OCI-LY7 (cell line): ENCODE results near the gene PDXK. TPM values are rescaled to one million over a fixed set of nuclear protein-coding genes. Genes with fewer than 3 reads are reported as not detected.

Source experiments
- BruUV-seq: library from RNA; stranded (reverse); fragments of 400-500 nt; replicated peaks from 2 replicates; lab custom pipeline; 2021; lab: Mats Ljungman, UMichigan
- CTCF ChIA-PET: fragments of 300-600 bp; sonication (Branson Sonifier 250); formaldehyde crosslinking; loops from one replicate; lab custom pipeline; 2022; ENCODE audit warnings: antibody characterized with exemption; ENCODE audit not compliant: unreplicated experiment; lab: Charles Lee
- POLR2A ChIA-PET: fragments of 300-600 bp; sonication (Branson Sonifier 250); formaldehyde crosslinking; loops from one replicate; lab custom pipeline; 2022; ENCODE audit warnings: antibody characterized with exemption; lab: Charles Lee
- DNase-seq: peaks from one replicate; pipeline ENCODE4 v3.0.0-alpha.2; 2015; ENCODE audit warnings: low spot score
- H2AFZ ChIP-seq: fragments of 200-600 bp; sonication (generic), shearing (Covaris generic); 2 replicates; pipeline ENCODE4 v1.6.1; 2014; ENCODE audit warnings: mild to moderate bottlenecking, antibody characterized with exemption, low read length, moderate library complexity
- H3K27ac ChIP-seq: fragments of 200-600 bp; sonication (generic); 2 replicates; pipeline ENCODE4 v1.5.1; 2014; ENCODE audit warnings: mixed run types, low read depth, mild to moderate bottlenecking, moderate library complexity, low read length, inconsistent platforms; ENCODE audit not compliant: poor library complexity, severe bottlenecking
- H3K36me3 ChIP-seq: fragments of 200-600 bp; sonication (generic); 2 replicates; pipeline ENCODE4 v1.6.1; 2014; ENCODE audit warnings: mild to moderate bottlenecking, antibody characterized with exemption, low read length, moderate library complexity, mixed read lengths; ENCODE audit not compliant: insufficient read depth
- H3K4me1 ChIP-seq: fragments of 200-600 bp; sonication (generic); 2 replicates; pipeline ENCODE4 v1.5.1; 2014; ENCODE audit warnings: mild to moderate bottlenecking, low read length; ENCODE audit not compliant: insufficient read depth, poor library complexity, severe bottlenecking
- H3K4me2 ChIP-seq: fragments of 200-600 bp; sonication (generic); 2 replicates; pipeline ENCODE4 v1.6.1; 2014; ENCODE audit warnings: mild to moderate bottlenecking, low read length
- H3K4me3 ChIP-seq: fragments of 200-600 bp; sonication (generic); 2 replicates; pipeline ENCODE4 v1.5.1; 2014; ENCODE audit warnings: mild to moderate bottlenecking, low read depth, low read length; ENCODE audit not compliant: poor library complexity, severe bottlenecking
- H3K79me2 ChIP-seq: fragments of 200-600 bp; sonication (generic); 2 replicates; pipeline ENCODE4 v1.6.1; 2016; ENCODE audit warnings: low read depth, mild to moderate bottlenecking, low read length, moderate library complexity, mixed read lengths; ENCODE audit not compliant: insufficient read depth
- H3K9me2 ChIP-seq: fragments of 200-600 bp; sonication (generic); 2 replicates; pipeline ENCODE4 v1.6.1; 2016; ENCODE audit warnings: mild to moderate bottlenecking, low read length, mixed read lengths; ENCODE audit not compliant: insufficient read depth
- H3K9me3 ChIP-seq: fragments of 200-600 bp; sonication (generic); 2 replicates; pipeline ENCODE4 v1.6.1; 2014; ENCODE audit warnings: mild to moderate bottlenecking, mixed run types, low read length, mixed read lengths
- H4K20me1 ChIP-seq: fragments of 200-600 bp; sonication (generic); 2 replicates; pipeline ENCODE4 v1.6.1; 2014; ENCODE audit warnings: mild to moderate bottlenecking, antibody characterized with exemption, low read length, moderate library complexity, mixed read lengths; ENCODE audit not compliant: insufficient read depth
- EZH2phosphoT487 ChIP-seq: fragments of 200-600 bp; sonication (generic); IDR thresholded peaks from 2 replicates; pipeline ENCODE4 v1.6.1; 2018; ENCODE audit warnings: low read depth, borderline replicate concordance, mild to moderate bottlenecking, mixed run types, antibody characterized with exemption, low read length, moderate library complexity, mixed read lengths
- intact Hi-C: fragments of 100-400 bp; cut with micrococcal nuclease; formaldehyde crosslinking; loops from one replicate; pipeline ENCODE4 v1.10.0; 2022; ENCODE audit not compliant: unreplicated experiment
- total RNA-seq, 2 experiments: library from RNA; depleted of rRNA in 1 of 2; stranded (reverse); fragments of >200 nt in 1 of 2; shearing (Covaris generic) in 1 of 2; gene quantifications; 2 replicates each; pipeline ENCODE4 v1.2.3, GENCODE V29; 2014 to 2022
- TF ChIP-seq, protein P1 (sequence below): fragments of 200-600 bp; sonication (generic); conservative IDR thresholded peaks from 2 replicates; pipeline ENCODE4 v1.5.1; 2014; ENCODE audit warnings: mild to moderate bottlenecking, antibody characterized with exemption, low read length, moderate library complexity, mixed read lengths

Gene PDXK
- total RNA-seq, 2 experiments from 2014 or later = 32.8 to 67.0 TPM

DNA sequence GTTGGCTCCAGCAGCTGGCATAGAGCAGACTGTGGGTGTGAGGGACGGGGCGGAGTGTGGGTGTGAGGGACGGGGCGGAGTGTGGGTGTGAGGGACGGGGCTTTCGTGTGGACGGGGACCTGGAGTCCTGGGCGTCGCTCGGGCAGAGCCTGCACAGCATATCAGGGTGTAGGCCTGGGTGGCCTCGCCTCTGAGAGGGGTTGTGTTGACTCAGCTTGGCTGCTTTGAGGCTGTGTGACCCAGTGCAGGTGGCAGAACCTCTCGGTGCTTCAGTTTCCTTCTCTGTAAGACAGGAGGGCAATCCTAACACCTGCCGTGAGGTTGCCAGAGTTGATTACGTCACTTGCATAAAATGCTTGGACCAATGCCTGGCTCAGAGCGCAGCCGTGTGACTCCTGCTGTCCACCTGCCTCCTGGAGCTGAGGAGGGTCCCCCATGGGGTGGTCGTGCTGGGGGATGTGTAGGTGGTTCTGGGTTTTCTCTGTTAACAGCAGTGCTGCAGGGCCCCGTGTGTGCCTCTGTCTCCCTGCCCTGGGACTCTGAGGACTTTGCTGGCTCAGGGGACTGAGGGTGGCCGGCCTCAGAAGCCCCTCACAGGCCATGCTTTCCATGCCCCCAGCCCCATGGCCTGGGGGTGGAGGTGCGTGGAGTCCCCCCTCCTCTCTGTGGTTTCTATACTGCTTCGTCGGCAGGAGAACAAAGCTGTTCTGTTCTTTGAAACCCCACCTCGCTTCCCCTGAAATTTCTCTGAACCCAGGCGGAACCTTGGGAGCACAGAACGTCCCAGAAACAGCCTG, 15.4 kb downstream of the PDXK start:
- Histone ChIP-seq H3K9me3 (no peaks in the 10 kb centered on the region), H2AFZ (no peak overlapping the region), H3K9me2 (no peaks in the 10 kb centered on the region), H3K79me2 (no peaks in the 10 kb centered on the region), H3K27ac (no peak overlapping the region), H4K20me1 (peaks cover 3% of the 10 kb centered on the region; the same call in 1 of the 2 replicates), H3K4me1 (no peaks in the 10 kb centered on the region), H3K4me3 (no peak overlapping the region), H3K4me2 (no peak overlapping the region), H3K36me3 (0 out of 2 replicates have a peak, but pooled peaks cover 3% of the 10 kb centered on the region)
- TF ChIP-seq, protein P1, sequence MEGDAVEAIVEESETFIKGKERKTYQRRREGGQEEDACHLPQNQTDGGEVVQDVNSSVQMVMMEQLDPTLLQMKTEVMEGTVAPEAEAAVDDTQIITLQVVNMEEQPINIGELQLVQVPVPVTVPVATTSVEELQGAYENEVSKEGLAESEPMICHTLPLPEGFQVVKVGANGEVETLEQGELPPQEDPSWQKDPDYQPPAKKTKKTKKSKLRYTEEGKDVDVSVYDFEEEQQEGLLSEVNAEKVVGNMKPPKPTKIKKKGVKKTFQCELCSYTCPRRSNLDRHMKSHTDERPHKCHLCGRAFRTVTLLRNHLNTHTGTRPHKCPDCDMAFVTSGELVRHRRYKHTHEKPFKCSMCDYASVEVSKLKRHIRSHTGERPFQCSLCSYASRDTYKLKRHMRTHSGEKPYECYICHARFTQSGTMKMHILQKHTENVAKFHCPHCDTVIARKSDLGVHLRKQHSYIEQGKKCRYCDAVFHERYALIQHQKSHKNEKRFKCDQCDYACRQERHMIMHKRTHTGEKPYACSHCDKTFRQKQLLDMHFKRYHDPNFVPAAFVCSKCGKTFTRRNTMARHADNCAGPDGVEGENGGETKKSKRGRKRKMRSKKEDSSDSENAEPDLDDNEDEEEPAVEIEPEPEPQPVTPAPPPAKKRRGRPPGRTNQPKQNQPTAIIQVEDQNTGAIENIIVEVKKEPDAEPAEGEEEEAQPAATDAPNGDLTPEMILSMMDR = no peak
- TF ChIP-seq EZH2phosphoT487 = no peak
- ChIA-PET CTCF (no interaction called here), POLR2A (no interaction called here)
- no peak for DNase-seq
- BruUV-seq = no TSS peak
- intact Hi-C loops = no loop called here

DNA sequence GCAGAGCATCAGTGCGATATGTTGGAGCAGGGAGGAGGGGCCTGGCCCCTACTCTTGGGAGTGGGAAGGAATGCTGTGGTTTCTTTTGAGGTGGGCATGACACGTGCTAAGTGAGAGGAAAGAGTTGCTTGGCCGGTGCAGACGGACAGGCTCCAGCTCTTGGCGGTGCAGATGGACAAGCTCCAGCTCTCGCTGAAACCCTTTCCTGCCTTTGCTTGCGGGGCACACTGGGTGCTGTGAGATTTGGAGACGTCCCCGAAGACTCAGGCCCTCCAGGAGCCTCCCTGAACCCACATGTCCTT, 15.9 kb downstream of the PDXK start:
- no peaks in the 10 kb centered on the region for H3K9me2 ChIP-seq
- POLR2A ChIA-PET = no interaction called here
- no peak for DNase-seq
- TF ChIP-seq, protein P1 = no peak
- TF ChIP-seq EZH2phosphoT487 = no peak
- no peak overlapping the region for H3K4me3 ChIP-seq
- no peaks in the 10 kb centered on the region for H3K9me3 ChIP-seq
- H3K27ac ChIP-seq = no peak overlapping the region
- no peak overlapping the region for H2AFZ ChIP-seq
- H3K4me1 ChIP-seq = no peaks in the 10 kb centered on the region
- H3K4me2 ChIP-seq = no peak overlapping the region
- intact Hi-C loops = no loop called here
- BruUV-seq = no TSS peak
- peaks cover 3% of the 10 kb centered on the region; the same call in 1 of the 2 replicates for H4K20me1 ChIP-seq
- 0 out of 2 replicates have a peak, but pooled peaks cover 3% of the 10 kb centered on the region for H3K36me3 ChIP-seq
- CTCF ChIA-PET = no interaction called here
- no peaks in the 10 kb centered on the region for H3K79me2 ChIP-seq
